Kidney tubule cell (primary cell): ENCODE data around the gene KNL1.
"Not testable (repeated sequence)": the region's sequence is repeated elsewhere in the genome, so short reads cannot be mapped to it uniquely, and the experiment has no call there.

Experiments used
- DNase-seq: peaks from one replicate; pipeline ENCODE4 v3.0.0-alpha.2; 2018; ENCODE audit warnings: low spot score

Gene KNL1

GRCh38 chr15:40581796-40582195, 12.3 kb upstream of the KNL1 start:
- DNase-seq = not testable (repeated sequence)

- DNase-seq = no peak
These were observed 11.3 kb upstream of the KNL1 start for GRCh38 chr15:40582726-40583246.

- DNase-seq = no peak
These were observed 9.9 kb upstream of the KNL1 start for GRCh38 chr15:40584191-40584590.

- DNase-seq = no peak
These were observed 3.4 kb upstream of the KNL1 start for GRCh38 chr15:40590667-40591050.

GRCh38 chr15:40591389-40591788, 2.7 kb upstream of the KNL1 start:
- no peak for DNase-seq

GRCh38 chr15:40593165-40593564, 884 bp upstream of the KNL1 start:
- DNase-seq = no peak

GRCh38 chr15:40594429-40594836, 384 bp downstream of the KNL1 start:
- peak; percentile 69 for DNase-seq

GRCh38 chr15:40595219-40595618, 1.2 kb downstream of the KNL1 start:
- peak; percentile 4 for DNase-seq

GRCh38 chr15:40595773-40596172, 1.7 kb downstream of the KNL1 start:
- no peak for DNase-seq

- no peak for DNase-seq
These were observed 3.0 kb downstream of the KNL1 start for GRCh38 chr15:40597024-40597423.

- DNase-seq = no peak
These were observed 4.1 kb downstream of the KNL1 start for GRCh38 chr15:40598126-40598525.

- DNase-seq = no peak
These were observed 4.6 kb downstream of the KNL1 start for GRCh38 chr15:40598672-40599071.

- DNase-seq = no peak
These were observed 6.9 kb downstream of the KNL1 start for GRCh38 chr15:40600956-40601355.

GRCh38 chr15:40603935-40604334, 9.9 kb downstream of the KNL1 start:
- no peak for DNase-seq

- no peak for DNase-seq
These were observed 19.0 kb downstream of the KNL1 start for GRCh38 chr15:40613080-40613479.

- DNase-seq = no peak
These were observed 24.0 kb downstream of the KNL1 start for GRCh38 chr15:40618023-40618422.

- no peak for DNase-seq
These were observed 24.9 kb downstream of the KNL1 start for GRCh38 chr15:40618906-40619305.

- no peak for DNase-seq
These were observed 29.3 kb downstream of the KNL1 start for GRCh38 chr15:40623361-40623760.

GRCh38 chr15:40630313-40630712, 36.3 kb downstream of the KNL1 start:
- DNase-seq = no peak

GRCh38 chr15:40633178-40633577, 39.1 kb downstream of the KNL1 start:
- peak; percentile 46 for DNase-seq

- DNase-seq = no peak
These were observed 43.2 kb downstream of the KNL1 start for GRCh38 chr15:40637221-40637745.

- DNase-seq = no peak
These were observed 45.6 kb downstream of the KNL1 start for GRCh38 chr15:40639677-40640076.

GRCh38 chr15:40647523-40647922, 53.5 kb downstream of the KNL1 start:
- no peak for DNase-seq

GRCh38 chr15:40650479-40650878, 56.4 kb downstream of the KNL1 start:
- no peak for DNase-seq

- no peak for DNase-seq
These were observed 66.6 kb downstream of the KNL1 start for GRCh38 chr15:40660686-40661085.
